DOHH2 (cell line): Measurements from ENCODE around the gene DBNDD1.

Source experiments
- CTCF ChIP-seq: fragments of 200-600 bp; sonication (generic); IDR thresholded peaks from one replicate; pipeline ENCODE4 v1.5.1; 2014; ENCODE audit warnings: antibody characterized with exemption, mild to moderate bottlenecking, low read depth, low read length; ENCODE audit not compliant: poor library complexity, severe bottlenecking
- EZH2phosphoT487 ChIP-seq: fragments of 200-600 bp; sonication (generic); IDR thresholded peaks from 2 replicates; pipeline ENCODE4 v1.6.1; 2017; ENCODE audit warnings: borderline replicate concordance, mild to moderate bottlenecking, antibody characterized with exemption, low read length, moderate library complexity, mixed read lengths

- no peak for TF ChIP-seq CTCF
- no peak for TF ChIP-seq EZH2phosphoT487
Measured at GRCh38 chr16:89984216-89984615, 35.0 kb downstream of the DBNDD1 start.
